ENCODE data around the gene VWA3B. TPM values are rescaled to one million over a fixed set of nuclear protein-coding genes. Genes with fewer than 3 reads are reported as not detected.

VWA3B gene
- total RNA-seq, 1 experiment from 2014 or later = not detected

DNA sequence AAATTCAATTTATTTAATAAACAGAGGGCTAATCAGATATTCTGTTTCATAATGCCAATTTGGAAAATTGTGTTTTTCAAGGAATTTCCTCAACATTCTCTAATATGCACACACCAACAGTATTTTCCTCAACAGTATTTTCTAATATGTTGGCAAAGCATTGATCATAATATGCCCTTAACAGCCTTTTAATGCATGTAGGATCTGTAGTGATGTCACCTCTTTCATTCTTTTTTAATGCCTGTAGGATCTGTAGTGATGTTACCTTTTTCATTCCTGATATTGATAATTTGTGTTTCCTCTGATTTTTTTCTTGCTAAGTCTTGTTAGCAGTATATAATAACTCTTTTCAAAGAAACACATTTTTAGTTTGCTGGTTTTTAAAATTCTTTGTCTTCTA, 15.9 kb downstream of the VWA3B start:
- Histone ChIP-seq H3K79me1 (ENCODE audit: insufficient read depth, low read depth, low read length, poor library complexity, severe bottlenecking) (no peaks in the 10 kb centered on the region), H3K14ac (ENCODE audit: insufficient read depth, low read length) (no peak overlapping the region), H3K27me3 (ENCODE audit: insufficient read depth, low read length) (no peaks in the 10 kb centered on the region), H2BK15ac (ENCODE audit: low read depth, low read length) (no peak overlapping the region), H3K4ac (ENCODE audit: low read depth, low read length) (no peak overlapping the region), H3K18ac (ENCODE audit: insufficient read length, low read depth, low read length) (no peak overlapping the region), H3K27ac (ENCODE audit: insufficient read length, low read depth, low read length) (no peak overlapping the region), H3K4me1 (ENCODE audit: insufficient read depth, low read length) (no peaks in the 10 kb centered on the region), H2AK5ac (ENCODE audit: insufficient read length, low read length) (no peak overlapping the region), H3K79me2 (ENCODE audit: insufficient read depth, low read length) (no peaks in the 10 kb centered on the region), H4K91ac (ENCODE audit: insufficient read length, low read depth, low read length) (no peak overlapping the region), H3K9me3 (ENCODE audit: control insufficient read depth, low read depth, low read length) (no peaks in the 10 kb centered on the region), H3K9ac (ENCODE audit: extremely low read depth, insufficient read length, low read length) (no peak overlapping the region), H3K4me2 (ENCODE audit: insufficient read depth, insufficient read length, low read length) (no peak overlapping the region), H3K23me2 (ENCODE audit: insufficient read length, low read depth, low read length, poor library complexity, severe bottlenecking) (no peaks in the 10 kb centered on the region), H2AFZ (ENCODE audit: low read length) (no peak overlapping the region), H3K56ac (ENCODE audit: insufficient read length, low read depth, low read length) (no peak overlapping the region), H3K23ac (ENCODE audit: insufficient read length, low read depth, low read length) (no peak overlapping the region), H2BK20ac (ENCODE audit: low read depth, low read length, poor library complexity, severe bottlenecking) (no peak overlapping the region), H4K5ac (ENCODE audit: insufficient read length, low read depth, low read length) (no peak overlapping the region), H3T11ph (ENCODE audit: low read length) (no peak overlapping the region), H4K8ac (replicated peaks; ENCODE audit: insufficient read length, low read depth, low read length) (no peak overlapping the region), H4K20me1 (ENCODE audit: control insufficient read depth, insufficient read depth, insufficient read length) (no peaks in the 10 kb centered on the region), H2BK120ac (ENCODE audit: low read depth, low read length, poor library complexity, severe bottlenecking) (no peak overlapping the region), H2BK12ac (ENCODE audit: insufficient read length, low read depth, low read length) (no peak overlapping the region), H2BK5ac (ENCODE audit: insufficient read length, low read length) (no peak overlapping the region)
- Mint-ChIP-seq H3K36me3 (ENCODE audit: insufficient read depth in 1 of 3, low read depth in 3 of 3) (peaks cover 3 to 11% (median 4%) of the 10 kb centered on the region in 3 experiments; a peak in 6 of 7 replicates), H3K9me3 (peaks cover 13 to 17% of the 10 kb centered on the region in 2 experiments), H3K27me3 (ENCODE audit: low read depth) (no peaks in the 10 kb centered on the region; the same call in 1 of the 2 replicates), H3K4me1 (no peaks in the 10 kb centered on the region), H3K4me3 (no peak overlapping the region), H3K27ac (no peak overlapping the region)
- TF ChIP-seq, protein P1, sequence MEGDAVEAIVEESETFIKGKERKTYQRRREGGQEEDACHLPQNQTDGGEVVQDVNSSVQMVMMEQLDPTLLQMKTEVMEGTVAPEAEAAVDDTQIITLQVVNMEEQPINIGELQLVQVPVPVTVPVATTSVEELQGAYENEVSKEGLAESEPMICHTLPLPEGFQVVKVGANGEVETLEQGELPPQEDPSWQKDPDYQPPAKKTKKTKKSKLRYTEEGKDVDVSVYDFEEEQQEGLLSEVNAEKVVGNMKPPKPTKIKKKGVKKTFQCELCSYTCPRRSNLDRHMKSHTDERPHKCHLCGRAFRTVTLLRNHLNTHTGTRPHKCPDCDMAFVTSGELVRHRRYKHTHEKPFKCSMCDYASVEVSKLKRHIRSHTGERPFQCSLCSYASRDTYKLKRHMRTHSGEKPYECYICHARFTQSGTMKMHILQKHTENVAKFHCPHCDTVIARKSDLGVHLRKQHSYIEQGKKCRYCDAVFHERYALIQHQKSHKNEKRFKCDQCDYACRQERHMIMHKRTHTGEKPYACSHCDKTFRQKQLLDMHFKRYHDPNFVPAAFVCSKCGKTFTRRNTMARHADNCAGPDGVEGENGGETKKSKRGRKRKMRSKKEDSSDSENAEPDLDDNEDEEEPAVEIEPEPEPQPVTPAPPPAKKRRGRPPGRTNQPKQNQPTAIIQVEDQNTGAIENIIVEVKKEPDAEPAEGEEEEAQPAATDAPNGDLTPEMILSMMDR (conservative IDR thresholded peaks at IDR 0.05) = no peak
- no peak for DNase-seq
